Ecto neural progenitor cell (in vitro differentiated cells): ENCODE results near the gene MAD1L1.

ENCODE experiments used
- DNase-seq: peaks from one replicate; pipeline ENCODE4 v3.0.0-alpha.2; 2018; ENCODE audit warnings: low spot score

MAD1L1 gene

GRCh38 chr7:2258661-2259365 lies 26.1 kb upstream of the MAD1L1 start:
- DNase-seq, result peak; percentile 41

GRCh38 chr7:2257651-2258050 lies 24.9 kb upstream of the MAD1L1 start:
- DNase-seq, result no peak

- no peak for DNase-seq
These were observed 24.4 kb upstream of the MAD1L1 start for GRCh38 chr7:2257046-2257551.

- DNase-seq, result no peak
These were observed 23.7 kb upstream of the MAD1L1 start for GRCh38 chr7:2256306-2257045.

DNA sequence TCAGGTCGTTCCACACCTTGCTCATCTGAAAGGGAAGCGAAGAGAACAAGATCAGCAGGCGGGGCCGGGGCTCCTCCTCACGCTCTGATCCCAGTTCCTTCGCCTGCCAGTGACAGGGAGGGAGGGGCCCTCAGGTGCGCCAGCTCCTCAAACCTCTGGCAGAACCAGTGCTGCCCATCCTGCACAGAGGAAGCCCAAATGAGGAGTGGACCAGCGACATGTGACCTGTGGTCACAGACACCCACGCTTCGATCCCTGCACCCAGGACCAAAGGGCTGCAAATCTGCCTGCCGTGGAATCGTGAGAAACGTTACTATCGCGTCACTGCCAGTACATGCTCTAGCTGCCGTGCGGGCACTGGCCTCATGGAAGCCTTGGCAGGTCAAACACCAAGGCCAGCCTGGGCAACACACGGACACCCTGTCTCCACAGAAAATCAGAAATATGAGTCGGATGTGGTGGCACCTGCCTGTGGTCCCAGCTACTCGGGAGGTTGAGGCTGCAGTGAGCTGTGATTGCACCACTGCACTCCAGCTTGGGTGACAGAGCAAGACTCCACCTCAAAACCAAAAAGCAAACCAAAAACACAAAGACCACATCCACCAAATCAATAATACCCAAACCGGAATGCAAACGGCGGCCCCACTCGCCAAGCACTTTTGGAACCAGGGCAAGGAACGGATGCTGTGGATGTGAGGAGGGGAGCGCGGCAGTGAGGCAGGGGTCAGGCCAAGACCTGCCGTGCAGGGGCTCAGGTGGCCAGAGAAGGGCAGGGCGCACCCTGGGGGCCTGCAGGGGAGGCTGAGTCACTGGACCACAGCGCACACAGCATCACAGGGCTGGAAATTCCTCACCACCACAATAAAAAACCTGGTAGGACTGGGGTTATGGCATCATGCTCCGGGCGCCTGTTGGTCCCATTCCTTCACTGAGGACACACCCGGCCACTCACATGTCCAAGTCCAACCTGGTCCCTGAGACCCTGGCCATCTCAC lies 22.7 kb upstream of the MAD1L1 start:
- no peak for DNase-seq

DNA sequence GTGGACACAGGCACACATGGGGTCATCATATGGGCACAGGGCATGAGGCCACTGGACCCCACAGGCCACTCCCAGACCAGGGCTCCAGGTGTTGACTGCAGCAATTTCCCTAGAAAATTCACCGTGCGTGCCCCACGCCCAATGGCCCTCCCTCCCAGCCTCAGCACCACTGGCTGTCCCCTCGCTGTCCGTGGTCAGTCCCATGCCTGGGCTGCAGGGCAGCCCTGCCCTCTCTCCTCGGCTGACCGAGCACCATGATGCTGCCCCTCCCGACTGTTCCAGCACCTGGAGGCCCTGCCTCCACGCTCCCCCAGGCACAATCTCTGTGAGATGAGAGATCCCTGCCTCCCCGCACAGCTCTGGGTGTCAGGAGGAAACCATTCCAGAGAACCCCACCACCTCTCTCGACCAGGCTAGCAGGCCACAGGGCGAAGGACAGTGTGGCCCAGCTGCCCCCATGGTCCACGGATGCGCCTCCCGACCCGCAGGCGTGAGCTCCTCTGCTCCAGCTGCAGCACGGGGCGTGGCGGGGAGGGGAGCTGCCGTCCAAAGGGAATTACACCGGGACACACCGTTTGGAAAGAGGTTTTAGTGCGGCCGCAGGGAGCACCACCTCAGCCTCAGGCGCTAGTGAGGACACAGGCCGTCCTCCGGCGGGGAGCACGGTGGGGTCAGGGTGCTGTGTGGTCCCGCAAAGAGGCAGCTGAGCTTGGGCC lies 21.8 kb upstream of the MAD1L1 start:
- no peak for DNase-seq

- DNase-seq, result no peak
These were observed 20.9 kb upstream of the MAD1L1 start for GRCh38 chr7:2253525-2254244.

DNA sequence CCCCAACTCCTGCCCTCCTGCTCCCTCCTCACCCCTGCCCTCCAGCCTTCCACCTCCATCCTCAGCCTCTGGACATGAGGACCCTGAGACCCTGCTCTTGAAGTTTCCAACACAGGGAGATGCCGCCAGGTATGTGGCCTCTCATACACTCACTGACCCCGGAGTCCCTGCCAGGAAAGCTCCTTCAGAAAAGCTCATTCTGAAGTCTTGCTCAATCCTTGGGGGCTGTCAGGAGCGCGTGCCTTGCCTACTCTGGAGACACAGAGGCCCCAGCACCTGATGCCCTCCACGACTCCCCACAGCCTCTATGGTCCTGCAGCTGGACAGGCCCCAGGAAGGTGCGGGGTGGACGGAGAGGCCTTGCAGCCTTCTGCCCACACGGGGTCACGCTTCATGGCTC lies 20.3 kb upstream of the MAD1L1 start:
- DNase-seq, result no peak

DNA sequence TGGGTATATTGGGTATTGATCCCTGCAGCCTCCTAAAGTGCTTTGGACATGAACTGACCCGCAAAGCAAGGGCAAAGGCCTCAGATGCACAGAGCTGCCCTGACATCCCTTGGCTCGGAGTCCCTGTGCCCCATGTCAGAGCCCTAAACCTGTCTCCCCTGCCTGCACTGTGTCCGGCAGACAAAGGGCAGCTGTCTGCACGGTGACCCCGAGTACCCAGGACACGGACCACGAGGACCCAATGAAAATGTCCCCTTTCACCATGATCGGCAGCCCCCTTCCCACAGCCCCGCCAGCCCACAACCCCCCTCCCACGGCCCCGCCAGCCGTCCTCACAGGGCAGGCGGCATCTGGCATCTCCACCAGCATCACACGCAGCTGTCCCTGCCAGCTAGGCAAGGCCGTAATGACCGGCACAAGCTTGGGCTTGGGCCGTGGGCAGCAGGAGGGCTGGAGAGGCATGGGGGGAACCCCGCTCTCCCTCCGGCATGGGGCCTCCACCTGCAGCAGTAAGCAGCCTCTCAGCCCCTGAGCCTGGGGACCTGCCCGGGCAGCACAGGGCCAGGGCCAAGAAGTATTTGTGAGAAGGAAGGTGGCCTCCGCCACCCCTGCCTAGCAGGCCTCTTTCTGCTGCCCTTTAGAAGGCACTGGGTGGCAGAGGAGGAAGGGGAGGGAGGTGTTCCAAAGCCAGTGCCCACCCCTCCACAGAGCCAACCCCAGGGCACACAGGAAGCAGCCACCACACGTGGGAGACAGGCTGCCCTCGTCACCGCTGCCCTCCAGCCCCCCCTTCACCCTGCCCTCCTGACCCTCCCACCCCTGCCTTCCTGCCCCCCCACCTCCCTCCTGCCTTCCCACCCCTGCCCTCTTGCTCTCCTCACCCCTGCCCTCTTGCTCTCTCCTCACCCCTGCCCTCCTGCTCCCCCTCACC lies 19.4 kb upstream of the MAD1L1 start:
- DNase-seq, result no peak

DNA sequence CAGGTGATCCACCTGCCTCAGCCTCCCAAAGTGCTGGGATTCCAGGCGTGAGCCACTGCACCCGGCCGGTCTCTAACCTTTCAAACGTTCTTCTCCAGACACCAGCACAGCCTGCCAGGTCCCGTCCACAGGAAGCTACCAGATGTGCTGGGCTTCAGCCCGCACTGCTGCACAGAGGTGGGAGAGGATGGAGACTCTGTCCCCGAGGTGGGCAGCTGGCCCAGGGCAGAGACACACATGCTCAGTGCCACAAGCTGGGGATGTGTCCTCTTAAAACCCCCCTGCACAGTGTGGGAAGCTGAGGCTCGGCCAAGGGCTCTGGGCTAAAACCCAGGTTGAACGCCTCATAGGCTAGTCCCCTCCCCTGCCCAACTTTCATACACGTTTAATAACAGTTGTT lies 18.6 kb upstream of the MAD1L1 start:
- no peak for DNase-seq

DNA sequence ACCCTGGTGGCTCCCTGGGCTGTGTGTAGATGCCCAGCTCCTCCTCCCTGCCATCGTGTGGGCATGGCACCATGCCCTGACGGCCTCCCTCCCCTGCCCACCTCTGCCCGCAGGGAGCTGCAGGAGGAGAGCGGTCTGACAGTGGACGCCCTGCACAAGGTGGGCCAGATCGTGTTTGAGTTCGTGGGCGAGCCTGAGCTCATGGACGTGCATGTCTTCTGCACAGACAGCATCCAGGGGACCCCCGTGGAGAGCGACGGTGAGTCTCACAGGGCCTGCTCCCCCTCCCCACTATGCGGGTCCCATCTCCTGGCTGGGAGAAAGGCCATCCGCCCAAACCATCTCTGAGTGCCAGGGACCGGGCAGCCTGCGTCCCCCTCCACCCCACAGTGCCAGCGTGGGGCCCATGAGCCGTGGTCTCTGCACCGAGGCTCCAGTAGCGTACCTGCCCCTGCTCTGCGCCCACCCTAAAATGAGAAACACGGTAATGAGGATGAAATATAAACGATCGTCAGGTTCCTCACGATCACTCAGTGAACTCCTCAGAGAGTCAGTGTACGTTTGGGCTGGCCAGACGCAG lies 17.1 kb upstream of the MAD1L1 start:
- DNase-seq, result no peak

GRCh38 chr7:2248984-2249694 lies 16.4 kb upstream of the MAD1L1 start:
- no peak for DNase-seq

DNA sequence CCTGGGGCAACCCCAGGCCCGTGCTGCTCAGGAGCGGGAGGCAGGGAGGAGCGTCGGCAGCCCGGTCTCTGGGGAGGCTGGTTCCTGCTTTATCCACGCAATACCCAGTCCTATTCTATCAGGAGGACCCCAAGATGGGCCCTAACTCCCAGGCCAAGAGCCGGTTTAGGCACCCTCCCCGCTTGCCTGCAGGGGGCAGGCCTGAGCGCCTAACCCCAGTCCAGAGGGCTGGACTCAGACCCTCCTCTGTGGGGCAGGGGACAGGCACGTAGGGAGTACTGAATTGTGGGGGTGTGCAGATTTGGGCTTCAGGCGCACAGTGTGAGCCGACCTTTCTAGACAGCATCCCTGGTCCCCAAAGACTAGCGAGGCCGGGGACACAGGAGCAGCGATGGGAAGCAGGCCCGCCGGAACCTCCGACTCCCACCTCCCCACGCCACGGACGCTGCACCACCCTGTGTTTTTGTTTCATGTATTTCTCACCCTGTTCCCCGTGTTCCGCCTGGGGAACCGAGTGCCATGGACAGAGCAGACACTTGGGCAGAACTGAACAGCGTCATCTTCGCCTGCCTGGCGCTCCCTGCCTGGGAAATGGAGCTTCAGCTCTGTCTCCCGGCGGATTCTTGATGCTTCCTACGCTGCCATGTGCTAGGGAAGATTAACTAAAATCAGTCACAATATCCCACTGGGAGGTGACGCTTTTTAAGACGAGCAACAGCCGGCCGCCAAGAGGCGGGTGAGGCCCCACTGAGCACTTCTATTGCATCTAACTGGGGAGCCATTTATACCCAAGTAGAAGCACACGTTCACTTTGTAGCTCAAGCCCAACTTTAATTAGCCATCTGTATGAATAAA lies 14.6 kb upstream of the MAD1L1 start:
- DNase-seq, result peak; percentile 79

- DNase-seq, result no peak
These were observed 13.3 kb upstream of the MAD1L1 start for GRCh38 chr7:2245883-2246675.

DNA sequence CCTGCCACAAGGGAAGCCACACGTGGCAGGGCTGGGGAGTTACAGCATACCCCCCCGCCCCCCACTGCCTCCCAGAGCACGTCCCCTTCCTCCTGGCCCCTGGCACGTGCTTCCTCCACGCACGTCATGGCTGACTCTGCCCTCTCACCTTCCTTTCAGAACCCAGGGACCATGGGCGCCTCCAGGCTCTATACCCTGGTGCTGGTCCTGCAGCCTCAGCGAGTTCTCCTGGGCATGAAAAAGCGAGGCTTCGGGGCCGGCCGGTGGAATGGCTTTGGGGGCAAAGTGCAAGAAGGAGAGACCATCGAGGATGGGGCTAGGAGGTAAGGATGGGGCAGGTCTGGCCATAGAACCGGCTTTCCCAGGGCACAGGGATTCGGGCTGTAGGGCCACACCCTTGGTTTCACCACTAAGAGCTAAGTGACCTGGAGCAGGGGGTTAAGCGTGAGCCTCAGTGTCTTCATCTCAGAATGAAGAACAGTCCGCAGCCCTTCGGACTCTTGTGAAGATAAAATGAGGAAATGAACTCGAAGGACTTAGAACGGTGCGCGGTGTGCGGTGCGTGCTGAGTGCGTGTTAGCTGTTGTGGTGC lies 11.8 kb upstream of the MAD1L1 start:
- no peak for DNase-seq

- no peak for DNase-seq
These were observed 10.7 kb upstream of the MAD1L1 start for GRCh38 chr7:2243458-2243857.
